DOHH2 (cell line): ENCODE data around the gene SMIM10L2A.

Source experiments
- CTCF ChIP-seq: fragments of 200-600 bp; sonication (generic); IDR thresholded peaks from one replicate; pipeline ENCODE4 v1.5.1; 2014; ENCODE audit warnings: antibody characterized with exemption, mild to moderate bottlenecking, low read depth, low read length; ENCODE audit not compliant: poor library complexity, severe bottlenecking
- EZH2phosphoT487 ChIP-seq: fragments of 200-600 bp; sonication (generic); IDR thresholded peaks from 2 replicates; pipeline ENCODE4 v1.6.1; 2017; ENCODE audit warnings: borderline replicate concordance, mild to moderate bottlenecking, antibody characterized with exemption, low read length, moderate library complexity, mixed read lengths

GRCh38 chrX:135391734-135392133 lies 30.0 kb upstream of the SMIM10L2A start:
- TF ChIP-seq CTCF: no peak
- no peak for TF ChIP-seq EZH2phosphoT487
